Tibial nerve (tissue), 4 donors: ENCODE data around the gene ADH7. TPM values are rescaled to one million over a fixed set of nuclear protein-coding genes. Genes with fewer than 3 reads are reported as not detected.

Experiments used
- DNase-seq, 2 donors: peaks; one replicate each; pipeline ENCODE4 v3.0.0-alpha.2; 2019; ENCODE audit warnings: low spot score in 2 of 2
- H3K27ac ChIP-seq, 4 donors: fragments of 200-600 bp; sonication (generic) in 3 of 4; one replicate each; pipeline ENCODE4 v1.5.1; 2017 to 2019; ENCODE audit warnings: mild to moderate bottlenecking in 1 of 4
- H3K27me3 ChIP-seq, 2 donors: fragments of 200-600 bp; sonication (generic) in 1 of 2; one replicate each; pipeline versions ENCODE4 v1.5.1 to v1.6.0; 2017 to 2019
- H3K36me3 ChIP-seq, 3 donors: fragments of 200-600 bp; sonication (generic); one replicate each; pipeline ENCODE4 v1.5.1; 2018 to 2019
- H3K4me1 ChIP-seq, 4 donors: fragments of 200-600 bp; sonication (generic) in 3 of 4; one replicate each; pipeline ENCODE4 v1.5.1; 2017 to 2019
- H3K4me3 ChIP-seq, 4 donors: fragments of 200-600 bp; sonication (generic) in 3 of 4; one replicate each; pipeline ENCODE4 v1.5.1; 2017 to 2019; ENCODE audit warnings: mild to moderate bottlenecking in 1 of 4, moderate library complexity in 1 of 4
- H3K9me3 ChIP-seq, 4 donors: fragments of 200-600 bp; sonication (generic) in 3 of 4; one replicate each; pipeline ENCODE4 v1.5.1; 2017 to 2019
- CTCF ChIP-seq, 5 experiments: fragments of 200-600 bp in 3 of 5; fragments of 450-650 bp in 2 of 5; sonication (generic) in 3 of 5; IDR thresholded peaks; one replicate each; pipeline ENCODE4 v1.5.1; 2016 to 2019; ENCODE audit warnings: antibody characterized with exemption in 5 of 5, mild to moderate bottlenecking in 3 of 5, moderate library complexity in 2 of 5
- EP300 ChIP-seq, 2 donors: sonication (generic); formaldehyde crosslinking; IDR thresholded peaks; one replicate each; pipeline ENCODE4 v1.6.1; 2017; ENCODE audit warnings: antibody characterized with exemption in 2 of 2, mild to moderate bottlenecking in 1 of 2
- POLR2A ChIP-seq, 2 donors: fragments of 450-650 bp; IDR thresholded peaks; one replicate each; pipeline ENCODE4 v1.6.1; 2017; ENCODE audit warnings: antibody characterized with exemption in 2 of 2, mild to moderate bottlenecking in 2 of 2, moderate library complexity in 2 of 2
- WGBS, 2 donors: methylation state at CpG; one replicate each; pipeline ENCODE4 v1.1.5; 2018; 5-methylcytosine and 5-hydroxymethylcytosine counted together
- total RNA-seq, 4 donors: library from RNA; depleted of rRNA; stranded (reverse); fragments of >200 nt; gene quantifications; one replicate each; pipeline ENCODE4 v1.1.0, GENCODE V29; 2016

The ADH7 gene
- total RNA-seq, 4 donors from 2014 or later: not detected

GRCh38 chr4:99403380-99404184, 31.6 kb downstream of the ADH7 start:
- Histone ChIP-seq H3K4me1 (peaks cover 5 to 30% (median 14%) of the 10 kb centered on the region in 4 donors), H3K27ac (peak overlapping the region; percentile 35 to 90 (median 80)), H3K36me3 (no peaks in the 10 kb centered on the region), H3K27me3 (no peaks in the 10 kb centered on the region), H3K9me3 (no peaks in the 10 kb centered on the region), H3K4me3 (no peak overlapping the region)
- WGBS, 2 donors: 52 to 54% methylated on average over 5 of the region's 5 CpGs
- TF ChIP-seq POLR2A (IDR thresholded peaks at IDR 0.05) (no peak), EP300 (IDR thresholded peaks at IDR 0.05) (peak in 1 of 2 donors; percentile 77)
- DNase-seq: no peak

GRCh38 chr4:99402765-99403164, 32.4 kb downstream of the ADH7 start:
- no peaks in the 10 kb centered on the region for H3K36me3 ChIP-seq
- TF ChIP-seq EP300 (IDR thresholded peaks at IDR 0.05) (no peak), CTCF (IDR thresholded peaks at IDR 0.05) (no peak)
- DNase-seq: no peak
- peak overlapping the region; percentile 52 to 90 (median 68) for H3K27ac ChIP-seq
- H3K27me3 ChIP-seq: no peaks in the 10 kb centered on the region
- H3K4me1 ChIP-seq: peaks cover 5 to 30% (median 14%) of the 10 kb centered on the region in 4 donors
- H3K9me3 ChIP-seq: peaks cover 0 to 5% (median 0%) of the 10 kb centered on the region in 4 donors
- WGBS, 2 donors: 95 to 97% methylated on average over 3 of the region's 3 CpGs
- no peak overlapping the region for H3K4me3 ChIP-seq

GRCh38 chr4:99400831-99401230, 34.3 kb downstream of the ADH7 start:
- H3K36me3 ChIP-seq: no peaks in the 10 kb centered on the region
- H3K9me3 ChIP-seq: peaks cover 0 to 5% (median 0%) of the 10 kb centered on the region in 4 donors
- H3K27me3 ChIP-seq: no peaks in the 10 kb centered on the region
- TF ChIP-seq POLR2A (IDR thresholded peaks at IDR 0.05): no peak
- no peak for TF ChIP-seq CTCF (IDR thresholded peaks at IDR 0.05)
- TF ChIP-seq EP300 (IDR thresholded peaks at IDR 0.05): no peak
- no peak for DNase-seq
- H3K4me3 ChIP-seq: no peak overlapping the region
- no peak overlapping the region for H3K27ac ChIP-seq
- peaks cover 5 to 30% (median 15%) of the 10 kb centered on the region in 4 donors for H3K4me1 ChIP-seq

- no peak overlapping the region for H3K27ac ChIP-seq
- H3K4me1 ChIP-seq: peaks cover 0 to 21% (median 9%) of the 10 kb centered on the region in 4 donors
Measured at GRCh38 chr4:99399017-99399416, 36.1 kb downstream of the ADH7 start.

GRCh38 chr4:99395595-99396364, 39.4 kb downstream of the ADH7 start:
- WGBS, 2 donors: 62 to 93% methylated on average over 3 of the region's 3 CpGs

More at GRCh38 chr4:99399017-99399416, 36.1 kb downstream of the ADH7 start:
- TF ChIP-seq EP300 (IDR thresholded peaks at IDR 0.05) (no peak), POLR2A (IDR thresholded peaks at IDR 0.05) (no peak), CTCF (IDR thresholded peaks at IDR 0.05) (no peak)
- H3K27me3 ChIP-seq: no peaks in the 10 kb centered on the region
- peaks cover 0 to 5% (median 0%) of the 10 kb centered on the region in 4 donors for H3K9me3 ChIP-seq
- no peaks in the 10 kb centered on the region for H3K36me3 ChIP-seq
- 51 to 63% methylated on average over 1 of the region's 1 CpG for WGBS, 2 donors
- no peak overlapping the region for H3K4me3 ChIP-seq
- DNase-seq: no peak

More at GRCh38 chr4:99395595-99396364, 39.4 kb downstream of the ADH7 start:
- Histone ChIP-seq H3K36me3 (no peaks in the 10 kb centered on the region), H3K4me1 (peaks cover 0 to 9% (median 3%) of the 10 kb centered on the region in 4 donors), H3K27ac (peak overlapping the region; percentile 45 to 86 (median 72)), H3K4me3 (no peak overlapping the region), H3K9me3 (peaks cover 0 to 12% (median 5%) of the 10 kb centered on the region in 4 donors), H3K27me3 (no peaks in the 10 kb centered on the region)
- no peak for DNase-seq
- TF ChIP-seq CTCF (IDR thresholded peaks at IDR 0.05): no peak
- no peak for TF ChIP-seq POLR2A (IDR thresholded peaks at IDR 0.05)
